CD4-positive, alpha-beta T cell treated with Interleukin-12 subunit alpha and Interleukin-12 subunit beta, for 1 hour (primary cell): ENCODE measurements around the gene PTPRD.
"Not testable (repeated sequence)": the region's sequence is repeated elsewhere in the genome, so short reads cannot be mapped to it uniquely, and the experiment has no call there.

ENCODE experiments used
- DNase-seq: peaks from one replicate; pipeline ENCODE4 v3.0.0-alpha.2; 2020

The PTPRD gene

GRCh38 chr9:10449201-10449617 is 163.6 kb downstream of the PTPRD start:
- DNase-seq, result not testable (repeated sequence)

- no peak for DNase-seq
Measured at GRCh38 chr9:10447036-10447435, 165.8 kb downstream of the PTPRD start.

GRCh38 chr9:10443868-10444204 is 169.0 kb downstream of the PTPRD start:
- DNase-seq, result no peak

GRCh38 chr9:10443181-10443867 is 169.5 kb downstream of the PTPRD start:
- no peak for DNase-seq

- DNase-seq, result no peak
Measured at GRCh38 chr9:10438955-10439354, 173.8 kb downstream of the PTPRD start.

- no peak for DNase-seq
Measured at GRCh38 chr9:10436756-10437155, 176.0 kb downstream of the PTPRD start.

GRCh38 chr9:10434412-10434811 is 178.4 kb downstream of the PTPRD start:
- no peak for DNase-seq

- no peak for DNase-seq
Measured at GRCh38 chr9:10411272-10411671, 201.5 kb downstream of the PTPRD start.

GRCh38 chr9:10403283-10403682 is 209.5 kb downstream of the PTPRD start:
- no peak for DNase-seq

- no peak for DNase-seq
Measured at GRCh38 chr9:10396615-10397014, 216.2 kb downstream of the PTPRD start.

- no peak for DNase-seq
Measured at GRCh38 chr9:10387282-10387681, 225.5 kb downstream of the PTPRD start.

GRCh38 chr9:10371824-10372223 is 241.0 kb downstream of the PTPRD start:
- DNase-seq, result no peak

- no peak for DNase-seq
Measured at GRCh38 chr9:10366171-10366779, 246.5 kb downstream of the PTPRD start.

- no peak for DNase-seq
Measured at GRCh38 chr9:10354591-10354990, 258.2 kb downstream of the PTPRD start.

GRCh38 chr9:10345621-10346020 is 267.2 kb downstream of the PTPRD start:
- not testable (repeated sequence) for DNase-seq

- DNase-seq, result no peak
Measured at GRCh38 chr9:10341057-10341456, 271.7 kb downstream of the PTPRD start.

- no peak for DNase-seq
Measured at GRCh38 chr9:10339152-10339551, 273.6 kb downstream of the PTPRD start.

- no peak for DNase-seq
Measured at GRCh38 chr9:10331157-10331556, 281.6 kb downstream of the PTPRD start.

GRCh38 chr9:10282084-10282483 is 330.7 kb downstream of the PTPRD start:
- no peak for DNase-seq

- no peak for DNase-seq
Measured at GRCh38 chr9:10274988-10275387, 337.8 kb downstream of the PTPRD start.

- no peak for DNase-seq
Measured at GRCh38 chr9:10274175-10274574, 338.6 kb downstream of the PTPRD start.

GRCh38 chr9:10272830-10273229 is 340.0 kb downstream of the PTPRD start:
- DNase-seq, result no peak

GRCh38 chr9:10268531-10269485 is 344.0 kb downstream of the PTPRD start:
- DNase-seq, result no peak

GRCh38 chr9:10265153-10265631 is 347.6 kb downstream of the PTPRD start:
- no peak for DNase-seq
